HepG2 (cell line): ENCODE results near the gene MYOM1. TPM values are rescaled to one million over a fixed set of nuclear protein-coding genes. Genes with fewer than 3 reads are reported as not detected.
A peak's percentile ranks its signal among the peaks of the same experiment; 100 is the strongest.

Experiments used
- ADNP ChIP-seq: sonication (generic); formaldehyde crosslinking; IDR thresholded peaks from 2 replicates; pipeline ENCODE4 v1.4.0; 2020; ENCODE audit warnings: missing genetic modification reagents
- AKAP8 ChIP-seq: sonication (generic); formaldehyde crosslinking; IDR thresholded peaks from 2 replicates; pipeline ENCODE4 v1.5.1; 2020; ENCODE audit warnings: mild to moderate bottlenecking, missing genetic modification reagents
- ARID2 ChIP-seq: sonication (generic); formaldehyde crosslinking; IDR thresholded peaks from 2 replicates; pipeline ENCODE4 v1.8.1; 2022; ENCODE audit warnings: mild to moderate bottlenecking, missing genetic modification reagents, borderline replicate concordance
- EHMT2 ChIP-seq: fragments of 200-600 bp; sonication (generic); IDR thresholded peaks from 2 replicates; pipeline ENCODE4 v1.7.0; 2017; ENCODE audit warnings: antibody characterized with exemption, low read depth, low read length, borderline replicate concordance
- FOXP4 ChIP-seq: sonication (generic); formaldehyde crosslinking; IDR thresholded peaks from 2 replicates; pipeline ENCODE4 v1.4.0; 2020; ENCODE audit warnings: missing genetic modification reagents
- KLF9 ChIP-seq: IDR thresholded peaks from 2 replicates; pipeline ENCODE4 v1.6.1; 2016; ENCODE audit warnings: low read depth
- MBD4 ChIP-seq: IDR thresholded peaks from 2 replicates; pipeline ENCODE4 v1.6.1; 2012; ENCODE audit warnings: low read length, inconsistent platforms, borderline replicate concordance
- MED8 ChIP-seq: sonication (generic); formaldehyde crosslinking; IDR thresholded peaks from 2 replicates; pipeline ENCODE4 v1.8.1; 2023; ENCODE audit warnings: mild to moderate bottlenecking, missing genetic modification reagents; ENCODE audit not compliant: insufficient replicate concordance
- RAD51 ChIP-seq: fragments of 450-650 bp; IDR thresholded peaks from 2 replicates; pipeline ENCODE4 v1.6.1; 2016; ENCODE audit warnings: borderline replicate concordance
- RBM22 ChIP-seq: fragments of 200-400 bp; formaldehyde crosslinking; optimal IDR thresholded peaks from 2 replicates; pipeline ENCODE3; 2017; ENCODE audit warnings: mild to moderate bottlenecking, low read length, moderate library complexity
- STAT5B ChIP-seq: sonication (generic); formaldehyde crosslinking; IDR thresholded peaks from 2 replicates; pipeline ENCODE4 v1.4.0; 2020; ENCODE audit warnings: missing genetic modification reagents
- ZNF207 ChIP-seq: fragments of 450-650 bp; IDR thresholded peaks from 2 replicates; pipeline ENCODE4 v1.6.1; 2016; ENCODE audit warnings: antibody characterized with exemption, borderline replicate concordance
- ZNF598 ChIP-seq: sonication (generic); formaldehyde crosslinking; IDR thresholded peaks from 2 replicates; pipeline ENCODE4 v1.5.1; 2020; ENCODE audit warnings: mild to moderate bottlenecking, missing genetic modification reagents, borderline replicate concordance
- ZNF678 ChIP-seq: sonication (generic); formaldehyde crosslinking; IDR thresholded peaks from 2 replicates; pipeline ENCODE4 v1.4.0; 2020; ENCODE audit warnings: mild to moderate bottlenecking, missing genetic modification reagents
- ZNF768 ChIP-seq: sonication (generic); formaldehyde crosslinking; IDR thresholded peaks from 2 replicates; pipeline ENCODE4 v1.4.0; 2020; ENCODE audit warnings: missing genetic modification reagents
- ZNF83 ChIP-seq: sonication (generic); formaldehyde crosslinking; IDR thresholded peaks from 2 replicates; pipeline ENCODE4 v1.4.0; 2020; ENCODE audit warnings: missing genetic modification reagents, mild to moderate bottlenecking, borderline replicate concordance
- ZNF839 ChIP-seq: sonication (generic); formaldehyde crosslinking; IDR thresholded peaks from 2 replicates; pipeline ENCODE4 v1.4.0; 2020; ENCODE audit warnings: missing genetic modification reagents, mild to moderate bottlenecking, borderline replicate concordance
- polyA plus RNA-seq, 8 experiments: library from polyadenylated mRNA; depleted of rRNA in 3 of 8; stranded (reverse) in 7 of 8; unstranded in 1 of 8; fragments of >200 nt; fragmentation: Illumina TruSeq in 4 of 8; extraction: Trizol in 4 of 8; gene quantifications; 2 replicates each; pipeline versions ENCODE4 v1.2.1 to v1.2.3, GENCODE V29; 2011 to 2016; ENCODE audit warnings: low read depth in 4 of 8, missing spikeins in 1 of 8, mixed read lengths in 1 of 8; ENCODE audit not compliant: insufficient read depth in 1 of 8
- total RNA-seq, 5 experiments: library from RNA; depleted of rRNA; stranded (reverse); fragments of >200 nt; fragmentation: Illumina TruSeq; extraction: Trizol; gene quantifications; 2 replicates each; pipeline ENCODE4 v1.2.3, GENCODE V29; 2016; ENCODE audit warnings: low read depth in 1 of 5
- TF ChIP-seq, protein P1 (sequence below): sonication (generic); formaldehyde crosslinking; IDR thresholded peaks from 2 replicates; pipeline ENCODE4 v1.5.1; 2020; ENCODE audit warnings: mild to moderate bottlenecking, missing genetic modification reagents
- TF ChIP-seq, protein P2 (sequence below): sonication (generic); formaldehyde crosslinking; IDR thresholded peaks from 2 replicates; pipeline ENCODE4 v1.5.0; 2020; ENCODE audit warnings: missing genetic modification reagents, mild to moderate bottlenecking, borderline replicate concordance
- TF ChIP-seq, protein P3 (sequence below): sonication (generic); formaldehyde crosslinking; conservative IDR thresholded peaks from 2 replicates; pipeline ENCODE4 v1.8.0; 2022; ENCODE audit warnings: mild to moderate bottlenecking, moderate library complexity, missing genetic modification reagents
- TF ChIP-seq, protein P4 (sequence below): sonication (generic); formaldehyde crosslinking; conservative IDR thresholded peaks from 2 replicates; pipeline ENCODE4 v1.4.0; 2020; ENCODE audit warnings: missing genetic modification reagents

The MYOM1 gene
- total and polyA plus RNA-seq, 2 of the 13 experiments (the other 11 are each of a cell fraction or from before 2014, with no cell fraction given) = 0.46 to 0.98 TPM

- TF ChIP-seq, protein P1, sequence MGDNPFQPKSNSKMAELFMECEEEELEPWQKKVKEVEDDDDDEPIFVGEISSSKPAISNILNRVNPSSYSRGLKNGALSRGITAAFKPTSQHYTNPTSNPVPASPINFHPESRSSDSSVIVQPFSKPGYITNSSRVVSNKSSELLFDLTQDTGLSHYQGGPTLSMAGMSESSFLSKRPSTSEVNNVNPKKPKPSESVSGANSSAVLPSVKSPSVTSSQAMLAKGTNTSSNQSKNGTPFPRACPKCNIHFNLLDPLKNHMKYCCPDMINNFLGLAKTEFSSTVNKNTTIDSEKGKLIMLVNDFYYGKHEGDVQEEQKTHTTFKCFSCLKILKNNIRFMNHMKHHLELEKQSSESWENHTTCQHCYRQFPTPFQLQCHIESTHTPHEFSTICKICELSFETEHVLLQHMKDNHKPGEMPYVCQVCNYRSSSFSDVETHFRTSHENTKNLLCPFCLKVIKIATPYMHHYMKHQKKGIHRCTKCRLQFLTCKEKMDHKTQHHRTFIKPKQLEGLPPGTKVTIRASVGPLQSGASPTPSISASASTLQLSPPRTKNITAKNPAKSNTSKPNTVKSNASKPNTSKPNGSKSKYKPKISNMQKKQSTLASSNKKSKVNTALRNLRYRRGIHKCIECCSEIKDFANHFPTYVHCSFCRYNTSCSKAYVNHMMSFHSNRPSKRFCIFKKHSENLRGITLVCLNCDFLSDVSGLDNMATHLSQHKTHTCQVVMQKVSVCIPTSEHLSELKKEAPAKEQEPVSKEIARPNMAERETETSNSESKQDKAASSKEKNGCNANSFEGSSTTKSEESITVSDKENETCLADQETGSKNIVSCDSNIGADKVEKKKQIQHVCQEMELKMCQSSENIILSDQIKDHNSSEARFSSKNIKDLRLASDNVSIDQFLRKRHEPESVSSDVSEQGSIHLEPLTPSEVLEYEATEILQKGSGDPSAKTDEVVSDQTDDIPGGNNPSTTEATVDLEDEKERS = 0 out of 2 replicates have a peak, but pooled peaks have one; percentile 46
- TF ChIP-seq ZNF678 (no peak), ARID2 (peak; percentile 85; the same call in 1 of the 2 replicates), ZNF598 (no peak), EHMT2 (no peak), ZNF839 (CRISPR knock-in tag) (no peak), FOXP4 (peak; percentile 8; the same call in 1 of the 2 replicates), ZNF83 (CRISPR knock-in tag) (peak; percentile 49; the same call in 1 of the 2 replicates), MBD4 (no peak), ZNF207 (no peak), RBM22 (no peak), MED8 (CRISPR knock-in tag) (no peak), KLF9 (CRISPR knock-in tag) (0 out of 2 replicates have a peak, but pooled peaks have one; percentile 38), STAT5B (CRISPR knock-in tag) (no peak), ZNF768 (CRISPR knock-in tag) (peak; percentile 70; the same call in 1 of the 2 replicates), RAD51 (peak; percentile 92), AKAP8 (CRISPR knock-in tag) (no peak), ADNP (CRISPR knock-in tag) (no peak)
- TF ChIP-seq, protein P2, sequence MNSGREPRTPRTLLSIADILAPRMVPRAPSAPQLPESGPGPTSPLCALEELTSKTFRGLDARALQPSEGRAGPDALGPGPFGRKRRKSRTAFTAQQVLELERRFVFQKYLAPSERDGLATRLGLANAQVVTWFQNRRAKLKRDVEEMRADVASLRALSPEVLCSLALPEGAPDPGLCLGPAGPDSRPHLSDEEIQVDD (CRISPR knock-in tag) = no peak
- TF ChIP-seq, protein P3, sequence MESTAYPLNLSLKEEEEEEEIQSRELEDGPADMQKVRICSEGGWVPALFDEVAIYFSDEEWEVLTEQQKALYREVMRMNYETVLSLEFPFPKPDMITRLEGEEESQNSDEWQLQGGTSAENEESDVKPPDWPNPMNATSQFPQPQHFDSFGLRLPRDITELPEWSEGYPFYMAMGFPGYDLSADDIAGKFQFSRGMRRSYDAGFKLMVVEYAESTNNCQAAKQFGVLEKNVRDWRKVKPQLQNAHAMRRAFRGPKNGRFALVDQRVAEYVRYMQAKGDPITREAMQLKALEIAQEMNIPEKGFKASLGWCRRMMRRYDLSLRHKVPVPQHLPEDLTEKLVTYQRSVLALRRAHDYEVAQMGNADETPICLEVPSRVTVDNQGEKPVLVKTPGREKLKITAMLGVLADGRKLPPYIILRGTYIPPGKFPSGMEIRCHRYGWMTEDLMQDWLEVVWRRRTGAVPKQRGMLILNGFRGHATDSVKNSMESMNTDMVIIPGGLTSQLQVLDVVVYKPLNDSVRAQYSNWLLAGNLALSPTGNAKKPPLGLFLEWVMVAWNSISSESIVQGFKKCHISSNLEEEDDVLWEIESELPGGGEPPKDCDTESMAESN (CRISPR knock-in tag) = peak; percentile 42; the same call in 1 of the 2 replicates
- TF ChIP-seq, protein P4, sequence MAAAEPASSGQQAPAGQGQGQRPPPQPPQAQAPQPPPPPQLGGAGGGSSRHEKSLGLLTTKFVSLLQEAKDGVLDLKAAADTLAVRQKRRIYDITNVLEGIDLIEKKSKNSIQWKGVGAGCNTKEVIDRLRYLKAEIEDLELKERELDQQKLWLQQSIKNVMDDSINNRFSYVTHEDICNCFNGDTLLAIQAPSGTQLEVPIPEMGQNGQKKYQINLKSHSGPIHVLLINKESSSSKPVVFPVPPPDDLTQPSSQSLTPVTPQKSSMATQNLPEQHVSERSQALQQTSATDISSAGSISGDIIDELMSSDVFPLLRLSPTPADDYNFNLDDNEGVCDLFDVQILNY = no peak
Observed at GRCh38 chr18:3247240-3248061, 27.7 kb upstream of the MYOM1 start, which contains the start of gene MYL12A (continued).
